ENCODE measurements around the gene SLX4IP. TPM values are rescaled to one million over a fixed set of nuclear protein-coding genes. Genes with fewer than 3 reads are reported as not detected.

SLX4IP gene
- total RNA-seq, 4 donors from 2014 or later: 2.4 to 5.4 (median 4.1) TPM

DNA sequence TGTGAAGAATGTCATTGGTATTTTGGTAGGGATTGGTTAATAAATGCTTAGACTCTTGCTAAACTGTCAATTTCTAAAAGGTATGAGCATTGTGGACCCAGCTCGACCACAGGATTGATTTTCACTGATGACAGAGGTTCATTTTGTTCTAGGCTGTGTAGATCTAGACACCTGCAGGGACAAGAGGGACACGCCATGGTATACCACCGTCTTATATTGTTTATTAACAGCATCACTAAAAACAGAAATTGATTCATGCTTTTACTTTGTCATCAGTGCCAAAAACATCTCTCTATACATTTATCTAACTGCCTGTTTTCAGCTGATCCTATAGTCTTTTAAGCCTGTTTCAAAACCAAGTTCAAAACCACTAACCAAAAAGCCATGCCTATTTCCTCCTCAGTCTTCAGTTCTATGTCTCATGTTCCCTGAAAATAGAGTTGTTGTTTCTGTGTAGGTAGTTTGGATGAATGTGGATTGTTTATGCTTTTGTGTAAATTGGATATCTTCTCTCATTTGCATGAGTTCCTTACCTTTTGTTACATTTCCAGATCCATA, 128.9 kb downstream of the SLX4IP start:
- TF ChIP-seq CTCF (IDR thresholded peaks at IDR 0.05; ENCODE audit: low read depth): no peak

DNA sequence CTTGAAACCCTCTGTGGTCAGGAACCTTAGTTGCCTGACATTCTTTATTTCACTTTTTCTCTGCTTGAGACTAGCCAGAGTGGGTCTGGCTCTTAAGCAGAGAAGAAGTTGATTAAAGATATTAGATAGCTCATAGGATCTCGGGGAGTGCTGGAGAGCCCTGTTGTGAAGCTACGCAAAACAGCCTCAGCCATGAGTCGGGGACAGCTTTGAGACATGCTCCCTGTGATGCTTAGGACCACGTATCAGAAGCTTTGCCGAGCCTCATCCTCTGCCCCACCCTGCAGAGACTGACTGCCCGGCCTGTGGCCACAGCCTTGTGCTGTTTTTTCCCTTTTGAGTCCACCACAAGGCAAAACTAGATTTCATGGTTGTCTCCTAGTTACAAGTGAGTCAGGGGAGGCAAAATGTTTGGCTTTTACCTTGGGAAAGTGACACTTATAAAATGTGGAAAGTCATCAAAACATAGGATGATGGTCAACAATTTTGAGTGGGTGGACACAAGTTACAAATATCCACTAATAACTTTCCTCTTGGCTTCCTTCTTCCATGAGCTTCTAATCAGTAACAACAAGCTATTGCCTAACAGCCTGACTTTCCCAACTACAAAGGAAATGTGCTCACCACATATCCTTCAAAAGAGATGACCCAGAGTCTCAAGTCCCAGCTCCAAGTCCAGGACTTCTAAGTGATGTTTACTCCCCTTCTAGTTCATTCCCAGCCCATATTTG, 130.3 kb downstream of the SLX4IP start:
- TF ChIP-seq CTCF (IDR thresholded peaks at IDR 0.05; ENCODE audit: low read depth): no peak

DNA sequence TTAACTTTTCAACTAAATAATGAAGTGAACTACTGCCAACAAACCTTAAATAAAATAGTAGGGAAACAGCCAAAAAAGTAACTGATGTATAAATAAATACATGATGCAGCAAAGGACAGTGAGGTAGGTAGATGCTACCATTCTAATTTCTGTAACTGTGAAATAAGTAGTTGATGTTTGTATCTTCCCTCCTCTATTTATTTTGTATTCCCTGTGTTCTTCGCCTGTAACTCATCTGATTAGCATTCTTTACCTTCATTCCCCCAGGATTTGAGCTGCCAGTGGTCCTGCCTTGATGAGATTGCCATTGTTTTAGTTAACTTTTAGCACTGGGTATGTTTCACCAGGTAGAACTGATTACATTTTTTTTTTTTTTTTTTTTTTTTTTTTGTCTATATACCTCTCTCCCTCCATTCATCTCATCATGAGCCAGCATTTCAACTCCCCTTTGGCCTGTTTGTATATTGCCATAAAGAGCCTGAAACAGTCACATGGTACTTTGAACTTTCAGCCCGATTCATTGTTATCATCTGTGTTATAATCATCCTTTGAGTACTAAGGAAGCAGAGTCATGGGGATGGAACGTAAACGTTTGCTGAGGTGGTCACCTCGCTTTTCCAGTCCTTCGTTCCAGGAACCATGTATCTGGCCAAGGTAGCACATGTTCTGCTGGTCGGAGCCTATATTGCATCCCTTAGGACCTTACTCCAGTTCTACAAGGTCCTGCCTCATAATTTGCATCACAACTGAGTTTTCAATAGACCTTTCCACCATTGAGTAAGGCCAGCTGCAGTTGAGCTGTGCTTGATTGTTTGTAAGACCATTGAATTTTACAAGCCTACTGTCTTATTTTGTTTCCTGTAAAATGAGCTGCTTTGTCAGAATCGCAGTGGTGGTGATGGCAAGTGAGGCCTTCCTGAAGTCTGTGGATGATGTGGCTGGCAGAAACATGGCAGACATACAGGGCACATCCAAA, 131.1 kb downstream of the SLX4IP start:
- no peak for TF ChIP-seq CTCF (IDR thresholded peaks at IDR 0.05; ENCODE audit: low read depth)

DNA sequence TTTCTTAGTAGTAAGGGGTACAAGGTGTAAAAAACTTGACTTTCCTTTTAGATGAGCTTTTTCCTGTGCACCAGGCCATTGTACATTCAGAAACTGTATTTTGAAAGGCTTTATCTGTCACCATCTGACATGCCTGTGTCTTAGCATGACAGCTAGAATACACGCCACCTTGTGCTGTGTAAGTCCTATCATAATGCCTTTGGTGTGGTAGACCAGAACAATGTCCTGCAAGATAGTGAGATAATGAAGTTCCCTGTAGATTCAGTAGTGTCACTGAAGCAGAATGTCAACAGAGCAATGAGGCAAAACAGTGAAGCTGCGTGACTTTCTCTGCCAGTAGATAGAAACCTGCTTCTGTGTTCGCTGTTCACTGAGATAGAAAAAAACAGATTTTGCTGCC, 132.9 kb downstream of the SLX4IP start:
- no peak for TF ChIP-seq CTCF (IDR thresholded peaks at IDR 0.05; ENCODE audit: low read depth)

DNA sequence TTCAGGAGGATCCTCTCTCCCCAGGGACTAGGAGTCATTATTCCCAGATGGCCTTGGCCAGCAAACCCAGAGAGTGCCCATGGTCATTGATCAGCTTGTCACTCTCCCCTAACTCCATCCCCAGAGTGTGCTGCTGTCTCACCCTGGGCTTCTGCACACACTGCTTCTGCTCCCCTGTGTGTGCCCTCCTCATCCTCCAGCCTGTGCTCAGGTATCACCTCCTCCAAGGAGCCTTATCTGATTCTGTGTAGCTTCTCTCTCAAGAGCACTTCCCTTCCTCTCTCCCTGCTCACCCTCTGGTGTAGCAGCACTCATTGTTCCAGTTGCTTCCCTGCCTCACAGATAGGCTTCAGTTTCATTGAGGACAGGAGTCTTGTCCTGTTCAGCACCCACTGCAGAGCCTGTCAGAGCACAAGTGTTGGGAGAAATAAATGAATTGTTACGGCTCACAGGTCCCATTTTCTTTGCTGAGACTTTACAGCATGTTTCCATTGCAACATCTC, 136.3 kb downstream of the SLX4IP start:
- TF ChIP-seq CTCF (IDR thresholded peaks at IDR 0.05; ENCODE audit: low read depth): no peak

DNA sequence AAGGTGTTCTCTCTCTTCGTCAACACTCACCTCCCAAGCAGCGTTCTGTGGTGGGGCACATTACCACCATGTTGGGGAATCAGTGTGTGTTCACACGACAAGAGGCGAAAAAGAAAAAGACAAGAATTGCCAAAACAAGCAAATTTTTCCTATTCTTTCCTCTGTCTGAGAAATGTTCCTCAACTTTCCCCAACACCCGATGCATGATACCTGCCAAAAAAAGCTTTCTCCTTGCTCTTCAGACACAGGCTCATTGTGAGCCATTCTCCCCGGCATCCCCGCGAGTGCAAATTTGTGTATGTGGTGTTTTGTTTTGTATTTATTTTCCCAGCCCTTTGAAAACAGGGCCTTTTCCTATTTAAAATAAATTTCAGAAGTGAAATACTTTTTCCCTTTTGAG, 137.7 kb downstream of the SLX4IP start:
- no peak for TF ChIP-seq CTCF (IDR thresholded peaks at IDR 0.05; ENCODE audit: low read depth)

Data from subcutaneous adipose tissue (tissue), 4 donors.